Dendritic cell treated with granulocyte-macrophage colony-stimulating factor and Interleukin-4, amounts not matched to agents 40 ng/mL and 50 ng/mL, for 4 days (primary cell): ENCODE measurements around the gene CDCA5.
A peak's percentile ranks its signal among the peaks of the same experiment; 100 is the strongest.

Experiments
- H3K27ac Mint-ChIP-seq: one replicate; pipeline ENCODE4 v1.8.0; 2022; ENCODE audit warnings: mild to moderate bottlenecking, mixed read lengths
- H3K27me3 Mint-ChIP-seq: one replicate; pipeline ENCODE4 v1.8.0; 2022; ENCODE audit warnings: mild to moderate bottlenecking, mixed read lengths
- H3K36me3 Mint-ChIP-seq: one replicate; pipeline ENCODE4 v1.8.0; 2022; ENCODE audit warnings: low read depth, mixed read lengths
- H3K4me1 Mint-ChIP-seq: one replicate; pipeline ENCODE4 v1.8.0; 2022; ENCODE audit warnings: low read depth, mixed read lengths
- H3K4me3 Mint-ChIP-seq: one replicate; pipeline ENCODE4 v1.8.0; 2022; ENCODE audit warnings: mild to moderate bottlenecking, moderate library complexity, mixed read lengths
- H3K9me3 Mint-ChIP-seq: one replicate; pipeline ENCODE4 v1.8.0; 2022; ENCODE audit warnings: mixed read lengths
- intact Hi-C: fragments of 100-400 bp; cut with micrococcal nuclease; formaldehyde crosslinking; loops from one replicate; pipeline ENCODE4 v1.15.0; 2022

CDCA5 gene

DNA sequence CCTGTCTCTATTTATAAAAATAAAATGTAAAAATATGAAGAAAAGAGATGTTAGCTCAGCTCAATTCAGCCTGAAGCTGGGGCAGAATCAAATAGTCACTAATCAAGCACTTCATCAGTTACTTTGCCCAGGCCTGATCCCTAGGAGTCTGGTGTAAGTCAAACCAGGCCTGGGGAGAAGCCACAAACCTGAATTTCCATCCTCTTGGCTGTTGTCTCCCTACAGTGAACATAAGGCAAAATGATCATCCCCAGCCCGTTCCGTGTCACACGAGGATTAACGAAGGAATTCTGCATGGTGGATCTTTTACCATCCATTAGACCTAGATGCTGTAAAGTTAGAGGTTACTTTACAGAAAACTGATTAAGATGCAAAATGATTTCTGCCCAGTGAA is 19.0 kb downstream of the CDCA5 start:
- peaks cover 48% of the 10 kb centered on the region for H3K4me1 Mint-ChIP-seq
- H3K9me3 Mint-ChIP-seq, result no peaks in the 10 kb centered on the region
- H3K4me3 Mint-ChIP-seq, result no peak overlapping the region
- no peak overlapping the region for H3K27ac Mint-ChIP-seq
- no peaks in the 10 kb centered on the region for H3K36me3 Mint-ChIP-seq
- intact Hi-C loops, result no loop called here
- peaks cover 24% of the 10 kb centered on the region for H3K27me3 Mint-ChIP-seq

- H3K27ac Mint-ChIP-seq, result no peak overlapping the region
- H3K9me3 Mint-ChIP-seq, result no peaks in the 10 kb centered on the region
- intact Hi-C loops, result no loop called here
- H3K4me1 Mint-ChIP-seq, result peaks cover 54% of the 10 kb centered on the region
- H3K4me3 Mint-ChIP-seq, result no peak overlapping the region
- H3K27me3 Mint-ChIP-seq, result peaks cover 34% of the 10 kb centered on the region
- no peaks in the 10 kb centered on the region for H3K36me3 Mint-ChIP-seq
Observed at GRCh38 chr11:65063532-65063931, 20.3 kb downstream of the CDCA5 start.

- Mint-ChIP-seq H3K4me3 (no peak overlapping the region), H3K9me3 (no peaks in the 10 kb centered on the region), H3K27me3 (peaks cover 37% of the 10 kb centered on the region), H3K27ac (no peak overlapping the region), H3K4me1 (peaks cover 56% of the 10 kb centered on the region), H3K36me3 (no peaks in the 10 kb centered on the region)
- intact Hi-C loops, result no loop called here
Observed at GRCh38 chr11:65060913-65061408, 22.9 kb downstream of the CDCA5 start.

DNA sequence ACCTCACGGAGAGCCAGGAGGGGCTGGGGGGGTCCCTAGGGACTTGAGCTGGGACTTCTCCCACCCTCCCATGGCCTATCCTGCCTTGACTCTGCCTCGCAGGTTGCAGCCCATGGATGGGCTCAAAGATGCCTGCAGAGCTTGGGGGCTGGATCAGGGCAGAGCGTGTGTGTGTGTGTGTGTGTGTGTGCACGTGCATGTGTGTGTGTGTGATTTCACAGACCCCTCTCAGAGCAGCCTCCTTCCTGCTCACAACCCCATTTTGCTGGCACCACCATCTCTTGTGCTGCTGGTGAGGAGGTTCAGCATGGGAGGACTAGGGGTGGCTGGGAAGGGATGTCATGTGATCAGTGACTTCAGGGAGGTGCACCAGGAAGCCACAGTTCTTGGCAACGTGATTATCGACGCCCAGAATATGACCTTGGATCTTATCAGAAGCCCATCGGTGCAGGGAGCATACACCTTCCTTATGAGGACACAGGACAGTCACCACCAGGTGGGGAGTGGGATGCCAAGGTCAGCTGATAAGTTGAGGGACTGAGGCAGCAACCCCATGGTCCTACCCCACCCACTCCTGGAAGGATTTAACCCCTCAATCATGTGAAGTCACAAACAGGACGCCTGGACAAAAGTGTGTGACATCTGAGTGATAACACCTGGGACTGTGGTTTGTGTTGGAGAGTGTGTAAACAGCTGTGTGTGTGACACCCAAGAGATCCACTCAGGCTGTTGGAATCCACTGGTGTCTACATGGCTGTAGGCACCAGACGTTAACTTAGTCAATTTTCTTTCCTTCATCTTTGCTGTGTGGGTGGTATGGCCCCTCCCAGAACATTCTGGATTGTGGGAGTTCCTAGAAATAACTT is 23.6 kb downstream of the CDCA5 start:
- H3K4me1 Mint-ChIP-seq, result peaks cover 52% of the 10 kb centered on the region
- intact Hi-C loops, result no loop called here
- H3K36me3 Mint-ChIP-seq, result no peaks in the 10 kb centered on the region
- peaks cover 39% of the 10 kb centered on the region for H3K27me3 Mint-ChIP-seq
- no peaks in the 10 kb centered on the region for H3K9me3 Mint-ChIP-seq
- no peak overlapping the region for H3K4me3 Mint-ChIP-seq
- no peak overlapping the region for H3K27ac Mint-ChIP-seq

DNA sequence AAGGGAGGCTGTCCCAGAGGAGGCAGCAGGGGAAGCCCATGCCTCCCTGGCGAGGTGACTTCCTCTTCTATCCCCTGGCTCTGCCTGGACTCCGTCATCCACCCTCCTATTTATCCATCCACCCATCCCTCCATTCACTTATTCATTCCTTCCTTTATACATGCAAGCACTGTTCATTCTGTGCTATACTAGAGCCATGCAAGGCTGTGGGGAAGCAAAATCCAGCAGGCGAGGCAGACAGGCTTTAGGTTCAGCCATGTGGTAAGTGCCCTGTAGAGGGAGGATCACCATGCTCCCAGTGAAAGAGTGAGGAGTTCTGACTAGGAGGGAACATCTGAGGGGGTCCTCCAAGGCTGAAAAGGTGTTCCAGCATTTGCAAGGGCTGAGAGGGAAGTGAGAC is 24.3 kb downstream of the CDCA5 start:
- no peaks in the 10 kb centered on the region for H3K9me3 Mint-ChIP-seq
- no peak overlapping the region for H3K4me3 Mint-ChIP-seq
- H3K27me3 Mint-ChIP-seq, result peaks cover 40% of the 10 kb centered on the region
- intact Hi-C loops, result no loop called here
- H3K36me3 Mint-ChIP-seq, result no peaks in the 10 kb centered on the region
- H3K4me1 Mint-ChIP-seq, result peaks cover 51% of the 10 kb centered on the region
- no peak overlapping the region for H3K27ac Mint-ChIP-seq

DNA sequence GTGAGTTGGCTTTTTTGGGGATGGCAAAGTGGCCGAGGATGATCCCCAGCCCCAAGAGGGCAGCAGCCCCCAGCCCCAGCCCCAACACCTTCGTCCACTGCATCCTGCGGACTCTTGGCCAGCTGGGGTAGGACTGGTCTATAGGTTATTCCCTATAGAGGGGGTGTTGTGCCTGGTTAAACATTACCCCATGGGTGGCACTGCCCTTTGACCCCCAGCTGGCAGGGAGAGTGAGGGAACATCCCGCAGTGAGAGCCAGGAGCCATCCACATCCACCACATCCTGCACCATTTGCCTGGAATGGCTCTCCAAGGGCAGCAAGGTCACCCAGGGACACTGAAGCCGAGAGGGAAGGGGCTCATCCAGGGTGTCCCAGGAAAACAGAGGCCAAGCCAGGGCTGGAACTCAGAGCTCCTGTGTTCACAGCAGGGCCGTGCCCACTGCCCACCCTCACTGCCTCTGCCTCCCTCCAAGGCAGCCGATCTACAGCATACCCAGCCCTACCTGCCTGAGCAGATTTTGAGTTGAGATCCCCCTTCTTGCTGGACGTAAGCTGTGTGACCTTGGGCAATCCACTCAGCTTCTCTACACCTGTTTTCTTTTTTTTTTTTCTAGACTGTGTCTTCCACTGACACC is 25.3 kb downstream of the CDCA5 start, which contains the start of gene NAALADL1:
Gene NAALADL1, minus strand, starts transcription at position 135 of the 636 bp plus-strand sequence. Its CDS starts 32 bp downstream, at position 103.
- H3K4me3 Mint-ChIP-seq, result no peak within 1 kb of the TSS
- H3K9me3 Mint-ChIP-seq, result no peaks in the 10 kb centered on the region
- H3K27ac Mint-ChIP-seq, result no peak within 1 kb of the TSS
- H3K36me3 Mint-ChIP-seq, result no peaks in the 10 kb centered on the region
- peaks cover 48% of the 10 kb centered on the region for H3K27me3 Mint-ChIP-seq
- intact Hi-C loops, result no loop called here
- peaks cover 56% of the 10 kb centered on the region for H3K4me1 Mint-ChIP-seq

DNA sequence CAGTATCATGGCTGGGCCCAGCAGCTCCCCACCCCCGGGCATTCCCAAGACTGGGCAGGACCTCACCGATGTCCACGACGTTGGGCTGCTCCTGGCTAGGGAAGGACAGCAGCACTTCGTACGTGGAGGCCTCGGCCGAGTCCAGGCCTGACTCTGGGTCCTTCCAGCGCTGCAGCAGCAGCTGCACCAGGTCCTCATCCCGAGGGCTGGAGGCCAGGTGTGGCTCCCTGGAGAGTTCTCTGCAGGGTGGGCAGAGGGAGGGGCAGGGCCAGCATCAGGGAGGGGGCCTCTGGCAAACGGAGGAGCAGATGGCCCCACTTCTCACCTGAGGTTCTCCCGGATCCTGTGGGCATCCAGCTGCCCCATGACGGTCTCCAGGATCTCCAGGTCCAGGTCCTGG is 25.8 kb downstream of the CDCA5 start:
- H3K36me3 Mint-ChIP-seq, result no peaks in the 10 kb centered on the region
- no peaks in the 10 kb centered on the region for H3K9me3 Mint-ChIP-seq
- H3K27ac Mint-ChIP-seq, result no peak overlapping the region
- H3K4me1 Mint-ChIP-seq, result peaks cover 56% of the 10 kb centered on the region
- H3K27me3 Mint-ChIP-seq, result peaks cover 45% of the 10 kb centered on the region
- H3K4me3 Mint-ChIP-seq, result no peak overlapping the region
- intact Hi-C loops, result no loop called here

DNA sequence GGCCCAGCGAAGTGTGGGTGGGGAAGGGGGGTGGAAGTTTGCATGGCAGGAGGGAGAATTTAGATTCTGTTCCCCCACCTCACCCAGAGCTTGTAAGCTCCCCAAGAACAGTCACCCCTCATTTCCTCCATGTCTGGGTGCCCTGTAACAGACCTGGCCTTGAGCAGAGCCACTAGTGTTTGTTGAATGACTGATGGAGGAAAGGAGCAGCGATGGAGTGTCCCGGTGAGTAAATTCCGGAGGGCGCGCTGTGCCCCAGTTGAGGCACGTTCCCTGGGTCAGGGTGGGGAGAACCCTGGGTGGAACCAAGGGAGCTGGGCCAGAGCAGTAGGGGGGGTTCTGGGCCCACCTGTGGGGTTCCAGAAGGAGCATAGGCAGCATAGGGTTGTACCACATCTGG is 26.3 kb downstream of the CDCA5 start:
- intact Hi-C loops, result no loop called here
- Mint-ChIP-seq H3K4me1 (peaks cover 53% of the 10 kb centered on the region), H3K27ac (no peak overlapping the region), H3K4me3 (no peak overlapping the region), H3K9me3 (no peaks in the 10 kb centered on the region), H3K27me3 (peaks cover 47% of the 10 kb centered on the region), H3K36me3 (no peaks in the 10 kb centered on the region)

GRCh38 chr11:65056999-65057398 is 26.8 kb downstream of the CDCA5 start:
- no peaks in the 10 kb centered on the region for H3K36me3 Mint-ChIP-seq

DNA sequence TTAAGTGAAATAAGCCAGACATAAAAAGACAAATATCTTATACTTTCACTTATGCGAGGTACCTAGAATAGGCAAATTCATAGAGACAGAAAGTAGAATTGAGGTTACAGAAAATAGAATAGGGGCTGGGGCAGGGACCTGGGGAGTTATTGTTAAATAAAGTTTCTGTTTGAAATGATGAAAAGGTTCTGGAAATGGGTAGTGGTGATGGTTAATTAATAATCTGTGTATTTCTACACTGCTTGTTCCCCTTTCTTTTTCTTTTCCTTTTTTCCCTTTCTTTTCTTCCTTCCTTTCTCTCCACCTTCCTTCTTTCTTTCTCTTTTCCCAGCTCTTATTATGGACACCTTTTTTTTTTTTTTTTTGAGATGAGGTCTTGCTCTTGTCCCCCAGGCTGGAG is 28.3 kb downstream of the CDCA5 start:
- Mint-ChIP-seq H3K4me3 (no peak overlapping the region), H3K4me1 (peaks cover 35% of the 10 kb centered on the region), H3K9me3 (no peaks in the 10 kb centered on the region), H3K36me3 (no peaks in the 10 kb centered on the region), H3K27ac (no peak overlapping the region), H3K27me3 (peaks cover 41% of the 10 kb centered on the region)
- intact Hi-C loops, result no loop called here

More at GRCh38 chr11:65056999-65057398, 26.8 kb downstream of the CDCA5 start:
- Mint-ChIP-seq H3K4me1 (peaks cover 48% of the 10 kb centered on the region), H3K27me3 (peaks cover 47% of the 10 kb centered on the region), H3K27ac (no peak overlapping the region), H3K4me3 (no peak overlapping the region), H3K9me3 (no peaks in the 10 kb centered on the region)
- intact Hi-C loops, result no loop called here

DNA sequence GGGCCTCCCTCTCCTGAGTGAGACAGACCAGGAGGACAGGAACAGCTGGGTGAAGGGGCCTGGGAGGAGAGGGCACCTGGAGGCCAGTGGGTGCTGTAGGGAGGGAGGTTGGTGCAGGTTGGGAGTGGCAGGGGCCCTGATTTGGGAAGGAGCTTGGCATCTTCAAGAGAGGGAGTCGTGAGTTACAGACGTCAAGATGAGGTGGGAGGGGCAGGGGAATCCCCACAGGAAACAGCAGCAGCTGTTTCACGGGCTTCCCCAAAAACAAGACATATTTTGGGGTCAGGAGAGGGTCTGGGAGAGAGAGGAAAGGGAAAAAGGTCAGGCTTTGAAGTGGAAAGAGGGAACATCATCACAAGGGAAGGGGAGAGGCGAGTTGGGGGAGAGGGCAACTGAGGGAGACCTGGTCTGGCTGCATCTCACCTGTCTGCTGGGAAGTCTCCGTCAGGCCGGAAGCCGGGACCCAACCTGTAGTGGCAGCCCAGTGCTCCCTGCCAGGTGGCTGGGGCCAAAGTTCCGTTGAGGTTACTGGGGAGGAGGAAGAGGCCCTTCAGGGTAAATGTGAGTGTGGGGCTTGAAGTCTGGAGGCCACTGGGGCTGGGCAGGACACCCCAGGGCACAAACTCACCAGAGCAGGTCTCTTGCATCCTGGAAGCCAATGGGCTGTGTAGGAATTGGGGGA is 29.9 kb downstream of the CDCA5 start:
- H3K27ac Mint-ChIP-seq, result peak overlapping the region; percentile 20
- H3K36me3 Mint-ChIP-seq, result no peaks in the 10 kb centered on the region
- intact Hi-C loops, result no loop called here

DNA sequence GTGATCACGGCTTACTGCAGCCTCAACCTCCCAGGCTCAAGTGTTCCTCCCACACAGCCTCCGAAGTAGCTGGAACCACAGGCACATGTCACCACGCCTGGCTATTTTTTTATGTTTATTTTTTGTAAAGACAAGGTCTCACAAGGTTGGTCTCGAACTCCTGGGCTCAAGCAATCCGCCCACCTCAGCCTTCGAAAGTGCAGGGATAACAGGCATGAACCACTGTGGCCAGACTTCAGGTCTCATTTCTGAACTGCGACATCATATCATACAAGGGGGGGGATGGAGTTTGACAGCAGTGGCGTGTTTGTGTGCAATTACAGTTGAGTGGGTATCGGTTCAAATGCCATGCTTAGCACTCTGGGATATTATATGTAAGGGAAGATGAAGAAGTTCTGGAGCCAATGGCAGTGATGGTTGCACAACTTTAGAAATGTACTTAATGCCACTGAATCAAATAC is 32.4 kb downstream of the CDCA5 start:
- Mint-ChIP-seq H3K4me3 (no peak overlapping the region), H3K27ac (no peak overlapping the region), H3K4me1 (peaks cover 36% of the 10 kb centered on the region), H3K36me3 (no peaks in the 10 kb centered on the region), H3K9me3 (no peaks in the 10 kb centered on the region), H3K27me3 (peaks cover 35% of the 10 kb centered on the region)
- intact Hi-C loops, result no loop called here

More for the DNA sequence above, 29.9 kb downstream of the CDCA5 start:
- Mint-ChIP-seq H3K27me3 (peaks cover 30% of the 10 kb centered on the region), H3K9me3 (no peaks in the 10 kb centered on the region), H3K4me3 (no peak overlapping the region), H3K4me1 (peaks cover 22% of the 10 kb centered on the region)

GRCh38 chr11:65047581-65048422 is 36.0 kb downstream of the CDCA5 start:
- peaks cover 55% of the 10 kb centered on the region for H3K4me1 Mint-ChIP-seq

More at GRCh38 chr11:65047581-65048422, 36.0 kb downstream of the CDCA5 start:
- Mint-ChIP-seq H3K9me3 (no peaks in the 10 kb centered on the region), H3K36me3 (peaks cover 23% of the 10 kb centered on the region), H3K4me3 (peak overlapping the region; percentile 68), H3K27me3 (peaks cover 20% of the 10 kb centered on the region), H3K27ac (peak overlapping the region; percentile 76)
- intact Hi-C loops, result no loop called here
